Tibial nerve (tissue), 4 donors: Measurements from ENCODE around the gene SLC28A3. TPM values are rescaled to one million over a fixed set of nuclear protein-coding genes. Genes with fewer than 3 reads are reported as not detected.

Experiments used
- DNase-seq, 2 donors: peaks; one replicate each; pipeline ENCODE4 v3.0.0-alpha.2; 2019; ENCODE audit warnings: low spot score in 2 of 2
- H3K27ac ChIP-seq, 4 donors: fragments of 200-600 bp; sonication (generic) in 3 of 4; one replicate each; pipeline ENCODE4 v1.5.1; 2017 to 2019; ENCODE audit warnings: mild to moderate bottlenecking in 1 of 4
- H3K27me3 ChIP-seq, 2 donors: fragments of 200-600 bp; sonication (generic) in 1 of 2; one replicate each; pipeline versions ENCODE4 v1.5.1 to v1.6.0; 2017 to 2019
- H3K36me3 ChIP-seq, 3 donors: fragments of 200-600 bp; sonication (generic); one replicate each; pipeline ENCODE4 v1.5.1; 2018 to 2019
- H3K4me1 ChIP-seq, 4 donors: fragments of 200-600 bp; sonication (generic) in 3 of 4; one replicate each; pipeline ENCODE4 v1.5.1; 2017 to 2019
- H3K4me3 ChIP-seq, 4 donors: fragments of 200-600 bp; sonication (generic) in 3 of 4; one replicate each; pipeline ENCODE4 v1.5.1; 2017 to 2019; ENCODE audit warnings: mild to moderate bottlenecking in 1 of 4, moderate library complexity in 1 of 4
- H3K9me3 ChIP-seq, 4 donors: fragments of 200-600 bp; sonication (generic) in 3 of 4; one replicate each; pipeline ENCODE4 v1.5.1; 2017 to 2019
- EP300 ChIP-seq, 2 donors: sonication (generic); formaldehyde crosslinking; IDR thresholded peaks; one replicate each; pipeline ENCODE4 v1.6.1; 2017; ENCODE audit warnings: antibody characterized with exemption in 2 of 2, mild to moderate bottlenecking in 1 of 2
- POLR2A ChIP-seq, 2 donors: fragments of 450-650 bp; IDR thresholded peaks; one replicate each; pipeline ENCODE4 v1.6.1; 2017; ENCODE audit warnings: antibody characterized with exemption in 2 of 2, mild to moderate bottlenecking in 2 of 2, moderate library complexity in 2 of 2
- WGBS, 2 donors: methylation state at CpG; one replicate each; pipeline ENCODE4 v1.1.5; 2018; 5-methylcytosine and 5-hydroxymethylcytosine counted together
- total RNA-seq, 4 donors: library from RNA; depleted of rRNA; stranded (reverse); fragments of >200 nt; gene quantifications; one replicate each; pipeline ENCODE4 v1.1.0, GENCODE V29; 2016
- TF ChIP-seq, protein P1 (sequence below), 5 experiments: fragments of 200-600 bp in 3 of 5; fragments of 450-650 bp in 2 of 5; sonication (generic) in 3 of 5; IDR thresholded peaks; one replicate each; pipeline ENCODE4 v1.5.1; 2016 to 2019; ENCODE audit warnings: antibody characterized with exemption in 5 of 5, mild to moderate bottlenecking in 3 of 5, moderate library complexity in 2 of 5

The SLC28A3 gene
- total RNA-seq, 4 donors from 2014 or later = 0.44 TPM; not detected in 3

DNA sequence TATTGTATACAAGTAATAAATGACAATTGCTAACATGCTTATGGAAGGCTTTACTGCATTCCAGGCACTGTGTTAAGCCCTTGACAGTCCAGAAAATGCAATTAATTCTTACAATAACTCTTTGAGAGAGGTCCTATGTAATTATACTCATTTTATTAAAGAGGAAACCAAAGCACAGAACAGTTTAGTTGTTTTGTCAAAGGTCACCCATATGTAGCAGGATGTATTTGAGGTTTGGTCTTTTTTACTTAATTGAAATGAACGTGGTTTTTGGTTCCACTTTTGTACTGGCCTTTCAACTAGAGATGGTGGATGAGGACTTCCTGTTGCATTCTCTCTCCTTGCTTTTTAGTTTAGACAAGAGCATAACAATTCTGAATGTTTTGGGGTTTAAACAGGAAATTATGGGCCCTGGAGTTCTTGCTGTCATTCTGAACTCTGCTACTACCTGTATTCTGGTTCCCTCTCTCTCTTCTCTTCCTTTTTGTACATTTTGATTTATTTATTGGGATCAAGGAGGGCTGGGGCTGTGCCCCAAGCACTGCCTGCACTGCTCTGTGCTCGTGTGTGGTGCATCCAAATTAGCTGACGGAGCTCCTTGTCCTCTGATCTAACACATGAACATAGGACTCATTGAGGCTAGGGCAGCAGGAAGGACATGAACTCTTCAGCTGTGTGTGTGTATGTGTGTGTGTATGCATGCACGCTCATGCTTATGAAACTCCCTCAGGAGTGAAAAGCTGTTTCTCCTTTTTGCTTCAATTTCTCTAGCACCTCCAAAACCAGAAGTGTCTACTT, 47.4 kb downstream of the SLC28A3 start:
- no peaks in the 10 kb centered on the region for H3K27me3 ChIP-seq
- H3K27ac ChIP-seq = peak overlapping the region in 1 of 4 donors; percentile 46
- no peaks in the 10 kb centered on the region for H3K9me3 ChIP-seq
- no peak for DNase-seq
- 44 to 46% methylated on average over 4 of the region's 4 CpGs for WGBS, 2 donors
- no peaks in the 10 kb centered on the region for H3K36me3 ChIP-seq
- H3K4me3 ChIP-seq = no peak overlapping the region
- peaks cover 0 to 16% (median 0%) of the 10 kb centered on the region in 4 donors for H3K4me1 ChIP-seq
- TF ChIP-seq EP300 (IDR thresholded peaks at IDR 0.05) (no peak), POLR2A (IDR thresholded peaks at IDR 0.05) (no peak)
- TF ChIP-seq, protein P1, sequence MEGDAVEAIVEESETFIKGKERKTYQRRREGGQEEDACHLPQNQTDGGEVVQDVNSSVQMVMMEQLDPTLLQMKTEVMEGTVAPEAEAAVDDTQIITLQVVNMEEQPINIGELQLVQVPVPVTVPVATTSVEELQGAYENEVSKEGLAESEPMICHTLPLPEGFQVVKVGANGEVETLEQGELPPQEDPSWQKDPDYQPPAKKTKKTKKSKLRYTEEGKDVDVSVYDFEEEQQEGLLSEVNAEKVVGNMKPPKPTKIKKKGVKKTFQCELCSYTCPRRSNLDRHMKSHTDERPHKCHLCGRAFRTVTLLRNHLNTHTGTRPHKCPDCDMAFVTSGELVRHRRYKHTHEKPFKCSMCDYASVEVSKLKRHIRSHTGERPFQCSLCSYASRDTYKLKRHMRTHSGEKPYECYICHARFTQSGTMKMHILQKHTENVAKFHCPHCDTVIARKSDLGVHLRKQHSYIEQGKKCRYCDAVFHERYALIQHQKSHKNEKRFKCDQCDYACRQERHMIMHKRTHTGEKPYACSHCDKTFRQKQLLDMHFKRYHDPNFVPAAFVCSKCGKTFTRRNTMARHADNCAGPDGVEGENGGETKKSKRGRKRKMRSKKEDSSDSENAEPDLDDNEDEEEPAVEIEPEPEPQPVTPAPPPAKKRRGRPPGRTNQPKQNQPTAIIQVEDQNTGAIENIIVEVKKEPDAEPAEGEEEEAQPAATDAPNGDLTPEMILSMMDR (IDR thresholded peaks at IDR 0.05) = no peak

DNA sequence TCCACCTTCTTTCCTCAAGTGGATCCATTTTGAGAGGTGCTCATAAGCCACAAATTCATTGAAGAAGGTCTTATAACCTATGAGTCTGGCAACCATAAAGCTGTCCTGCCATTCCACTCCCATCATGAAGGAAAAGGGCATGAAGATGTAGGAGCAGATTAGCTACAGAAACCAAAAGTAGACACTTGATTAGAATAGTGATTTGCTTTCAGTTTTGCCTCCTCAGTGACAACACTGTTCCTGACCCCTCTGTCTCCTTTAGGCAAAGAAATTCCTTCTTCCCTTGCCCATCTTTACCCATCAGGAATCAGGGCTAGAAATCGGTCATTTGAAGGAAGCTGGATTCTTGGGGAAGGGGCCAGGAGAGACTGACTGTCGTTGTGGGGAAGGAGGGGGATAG, 55.2 kb downstream of the SLC28A3 start:
- no peak overlapping the region for H3K27ac ChIP-seq
- no peaks in the 10 kb centered on the region for H3K27me3 ChIP-seq
- H3K9me3 ChIP-seq = no peaks in the 10 kb centered on the region
- whole genome bisulfite sequencing, 2 donors = 62 to 72% methylated on average over 2 of the region's 2 CpGs
- DNase-seq = no peak
- TF ChIP-seq EP300 (IDR thresholded peaks at IDR 0.05) = no peak
- TF ChIP-seq, protein P1 (IDR thresholded peaks at IDR 0.05) = no peak
- no peak for TF ChIP-seq POLR2A (IDR thresholded peaks at IDR 0.05)
- no peak overlapping the region for H3K4me3 ChIP-seq
- H3K4me1 ChIP-seq = peaks cover 0 to 8% (median 0%) of the 10 kb centered on the region in 4 donors
- no peaks in the 10 kb centered on the region for H3K36me3 ChIP-seq

DNA sequence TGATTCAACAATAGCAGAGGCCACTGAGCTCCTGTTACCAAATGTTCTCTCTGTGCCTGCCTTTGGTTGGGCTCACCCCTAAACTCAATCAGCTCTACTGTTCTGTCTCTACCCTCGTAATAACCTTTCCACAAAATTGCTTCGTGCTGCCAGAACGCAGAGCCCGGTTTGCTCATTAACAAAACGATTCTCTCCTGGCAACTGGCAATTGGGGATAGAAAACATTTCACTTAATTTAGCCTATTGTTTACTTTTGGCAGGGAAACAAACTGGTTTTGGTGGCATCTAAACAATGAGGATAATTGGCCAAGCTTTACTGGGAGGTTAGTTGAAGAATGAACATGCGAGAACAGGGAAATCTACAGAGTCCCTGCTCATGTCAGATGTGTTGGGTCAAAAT, 56.6 kb downstream of the SLC28A3 start:
- TF ChIP-seq POLR2A (IDR thresholded peaks at IDR 0.05) (no peak), EP300 (IDR thresholded peaks at IDR 0.05) (no peak)
- TF ChIP-seq, protein P1 (IDR thresholded peaks at IDR 0.05) = no peak
- Histone ChIP-seq H3K27me3 (no peaks in the 10 kb centered on the region), H3K27ac (peak overlapping the region in 1 of 4 donors; percentile 13), H3K9me3 (no peaks in the 10 kb centered on the region), H3K4me1 (peaks cover 0 to 8% (median 0%) of the 10 kb centered on the region in 4 donors), H3K4me3 (no peak overlapping the region), H3K36me3 (no peaks in the 10 kb centered on the region)
- 34 to 38% methylated on average over 6 of the region's 6 CpGs for WGBS, 2 donors
- DNase-seq = no peak

DNA sequence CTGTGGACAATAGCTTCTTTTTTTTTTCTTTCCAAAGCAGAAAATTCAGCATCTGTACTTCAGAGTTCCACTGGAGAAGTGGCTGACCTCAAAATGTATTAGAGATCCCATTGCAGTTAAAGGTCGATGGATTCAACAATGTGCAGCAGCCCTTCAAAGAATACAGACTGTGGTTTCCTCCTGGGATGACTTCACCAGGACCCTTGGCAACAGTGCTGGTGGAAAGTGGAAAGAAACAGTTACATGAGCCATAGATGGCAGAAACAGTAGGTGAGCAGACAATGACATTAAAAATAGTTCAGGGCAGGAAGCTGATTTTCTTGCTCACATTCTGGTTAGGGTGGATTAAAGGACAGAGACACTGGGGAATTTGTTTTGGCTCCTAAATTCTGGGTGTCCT, 62.4 kb downstream of the SLC28A3 start:
- H3K4me1 ChIP-seq = no peaks in the 10 kb centered on the region
- H3K9me3 ChIP-seq = no peaks in the 10 kb centered on the region
- TF ChIP-seq, protein P1 (IDR thresholded peaks at IDR 0.05) = no peak
- DNase-seq = no peak
- H3K27ac ChIP-seq = no peak overlapping the region
- H3K4me3 ChIP-seq = no peak overlapping the region
- no peaks in the 10 kb centered on the region for H3K36me3 ChIP-seq
- peaks cover 0 to 12% of the 10 kb centered on the region in 2 donors for H3K27me3 ChIP-seq
- 12 to 45% methylated on average over 1 of the region's 1 CpG for WGBS, 2 donors

DNA sequence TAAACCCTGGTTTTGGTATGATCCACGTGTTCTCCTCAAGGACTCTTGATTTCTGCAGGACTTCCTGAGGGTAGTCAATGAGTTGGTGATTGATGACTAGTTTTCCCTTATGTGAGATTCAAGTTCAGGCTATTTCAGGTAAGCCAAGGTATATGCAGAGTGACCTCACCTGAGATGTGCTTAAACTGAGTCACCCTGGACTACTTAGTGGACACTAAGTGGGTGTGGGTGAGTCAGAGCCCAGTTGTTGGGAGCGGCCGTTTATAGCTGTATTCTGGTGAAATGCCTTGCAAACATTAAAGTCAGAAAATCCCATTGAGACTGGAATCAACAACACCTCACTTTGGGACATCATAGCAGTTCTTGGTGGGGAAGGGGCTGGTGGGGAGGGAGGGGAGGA, 62.9 kb downstream of the SLC28A3 start:
- H3K4me3 ChIP-seq = no peak overlapping the region
- H3K27me3 ChIP-seq = peaks cover 0 to 17% of the 10 kb centered on the region in 2 donors
- WGBS, 2 donors = 91 to 92% methylated on average over 3 of the region's 3 CpGs
- DNase-seq = no peak
- no peak overlapping the region for H3K27ac ChIP-seq
- no peaks in the 10 kb centered on the region for H3K9me3 ChIP-seq
- no peaks in the 10 kb centered on the region for H3K36me3 ChIP-seq
- H3K4me1 ChIP-seq = no peaks in the 10 kb centered on the region
- TF ChIP-seq, protein P1 (IDR thresholded peaks at IDR 0.05) = no peak
- no peak for TF ChIP-seq POLR2A (IDR thresholded peaks at IDR 0.05)
- TF ChIP-seq EP300 (IDR thresholded peaks at IDR 0.05) = no peak
